ENCODE data around the gene DHODH.
"Not testable (repeated sequence)": the region's sequence is repeated elsewhere in the genome, so short reads cannot be mapped to it uniquely, and the experiment has no call there.

DHODH gene

DNA sequence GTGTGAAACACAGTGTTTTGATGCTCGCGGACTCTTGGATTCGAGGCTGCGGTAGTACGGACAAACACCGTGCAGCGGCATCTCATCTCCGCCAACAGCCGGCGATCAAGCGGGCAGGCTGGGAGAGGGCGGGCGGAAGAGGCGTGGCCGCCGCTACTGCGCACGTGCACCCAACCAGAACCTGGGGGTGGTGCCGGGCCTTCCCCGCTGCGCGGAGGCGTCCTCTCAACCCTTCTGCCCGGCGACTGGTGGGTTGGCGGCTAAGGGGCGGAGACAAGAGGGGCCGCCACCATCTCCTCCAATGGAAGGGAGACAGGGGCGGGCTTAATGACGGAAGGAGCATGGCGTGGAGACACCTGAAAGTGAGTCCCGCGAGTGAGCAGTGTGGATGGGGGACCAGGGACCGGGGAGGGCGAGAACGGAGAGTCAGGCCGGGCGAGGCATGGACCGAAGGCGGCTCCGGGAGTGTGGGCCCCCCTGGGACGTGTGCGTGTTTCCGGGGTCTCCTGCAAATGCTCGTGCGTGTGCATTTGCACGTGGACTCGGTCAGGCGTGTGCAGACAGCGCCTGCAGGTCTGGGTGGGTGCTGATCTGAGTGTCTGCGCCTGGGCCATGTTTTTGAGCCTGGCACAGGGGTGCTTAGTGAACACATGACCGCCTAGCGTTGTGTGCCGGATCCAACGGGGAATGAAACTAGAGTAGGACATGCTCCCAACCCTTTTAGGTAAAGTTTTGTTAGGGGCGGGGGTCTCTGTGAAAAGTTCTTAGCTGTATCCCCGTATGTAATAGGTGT, at the start of gene DHODH:
Gene DHODH, plus strand, starts transcription at position 321 of the 793 bp plus-strand sequence. Its CDS starts 21 bp downstream, at position 342.
- in situ Hi-C loops (cut with HindIII; ENCODE audit: low pct_ligation_motif_present, low pct_unique_long_range_greater_than_20kb, low sequenced_read_pairs), result no loop called here
- DNase-seq, result peak; percentile 99

DNA sequence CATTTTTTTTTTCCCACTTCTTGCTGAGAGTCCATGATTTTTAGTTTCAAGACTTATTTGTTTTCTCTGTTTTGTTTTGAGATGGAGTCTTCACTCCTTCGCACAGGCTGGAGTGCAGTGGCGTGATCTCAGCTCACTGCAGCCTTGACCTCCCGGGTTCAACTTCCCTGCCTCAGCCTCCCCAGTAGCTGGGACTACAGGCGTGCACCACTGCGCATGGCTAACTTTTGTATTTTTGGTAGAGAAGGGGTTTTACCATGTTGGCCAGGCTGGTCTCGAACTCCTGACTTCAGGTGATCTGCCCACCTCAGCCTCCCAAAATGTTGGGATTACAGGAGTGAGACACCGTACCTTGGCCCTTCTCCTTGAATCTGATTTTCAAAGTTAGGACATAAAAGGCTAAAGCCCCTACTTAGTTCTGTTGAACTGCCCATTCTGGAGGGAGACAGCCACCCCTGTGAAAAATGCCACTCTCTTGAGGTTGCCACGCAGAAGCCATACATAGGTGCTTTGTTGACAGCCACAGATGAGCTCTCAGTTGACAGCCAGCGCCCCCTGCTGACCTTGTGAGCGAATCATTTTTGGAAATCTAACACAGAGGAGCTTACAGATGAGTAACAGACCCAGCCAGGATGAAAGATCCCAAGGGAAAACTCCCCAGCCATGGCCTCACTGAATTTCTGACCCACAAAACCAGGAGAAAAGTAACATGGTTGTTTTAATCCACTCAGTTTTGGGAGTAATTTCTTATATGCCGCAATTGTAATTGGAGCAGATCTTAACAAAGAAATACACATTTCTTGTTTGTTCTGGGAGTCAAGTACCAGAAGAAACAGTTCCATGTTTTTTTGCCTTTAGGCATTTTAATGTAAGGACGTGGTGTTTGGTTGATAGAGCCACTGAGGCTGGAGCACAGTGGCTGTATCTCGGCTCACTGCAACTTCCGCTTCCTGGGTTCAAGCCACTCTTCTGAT, 47.2 kb upstream of the DHODH start:
- in situ Hi-C loops (cut with HindIII; ENCODE audit: low pct_ligation_motif_present, low pct_unique_long_range_greater_than_20kb, low sequenced_read_pairs), result no loop called here
- peak; percentile 83 for DNase-seq

DNA sequence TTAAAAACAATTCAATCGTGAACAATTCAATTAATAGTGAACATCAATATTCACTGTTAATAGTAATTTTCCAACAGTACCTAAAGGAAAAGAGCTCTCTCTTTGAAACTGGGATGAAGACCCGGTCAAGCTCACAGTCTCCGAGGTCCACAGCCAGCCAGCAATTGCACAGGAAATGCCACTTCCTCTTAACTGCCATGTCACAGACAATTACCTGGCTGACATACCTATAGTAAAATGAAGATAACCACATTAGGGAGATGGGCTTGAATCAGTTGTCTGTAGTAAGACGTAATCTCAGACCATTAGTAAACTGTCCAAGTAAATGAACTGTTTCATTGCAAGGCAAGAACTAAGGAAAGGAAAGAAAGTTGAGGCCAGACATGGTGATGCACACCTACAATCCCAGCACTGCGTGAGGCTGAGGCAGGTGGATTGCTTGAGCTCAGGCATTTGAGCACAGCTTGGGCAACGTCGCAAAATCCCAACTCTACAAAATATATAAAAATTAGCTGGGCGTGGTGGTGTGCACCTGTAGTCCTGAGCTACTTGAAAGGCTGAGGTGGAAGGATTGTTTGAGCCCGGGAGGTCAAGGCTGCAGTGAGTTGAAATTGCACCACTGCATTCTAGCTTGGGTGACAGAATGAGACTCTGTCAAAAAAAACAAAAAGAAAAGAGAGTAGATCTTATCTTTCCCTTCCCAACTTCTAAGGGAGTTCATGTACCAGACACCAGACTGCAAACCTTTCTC, 45.2 kb upstream of the DHODH start:
- in situ Hi-C loops (cut with HindIII; ENCODE audit: low pct_ligation_motif_present, low pct_unique_long_range_greater_than_20kb, low sequenced_read_pairs), result no loop called here
- no peak for DNase-seq

DNA sequence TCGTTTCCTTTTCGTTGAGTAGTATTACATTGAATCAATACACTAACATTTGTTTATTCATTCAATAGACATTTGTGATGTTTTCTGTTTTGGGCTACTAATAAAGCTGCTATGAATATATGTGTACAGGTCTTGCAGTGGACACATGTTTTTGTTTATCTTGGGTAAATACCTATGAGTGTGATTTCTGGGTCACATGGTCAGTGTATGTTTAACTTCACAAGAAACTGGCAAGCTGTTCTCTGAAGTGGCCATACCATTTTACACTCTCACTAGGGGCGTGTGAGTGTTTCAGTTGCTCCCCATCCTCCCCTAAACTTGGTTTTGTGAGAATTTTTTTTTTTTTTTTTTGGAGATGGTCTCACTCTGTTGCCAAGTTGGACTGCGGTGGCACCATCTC, 43.3 kb upstream of the DHODH start:
- no peak for DNase-seq
- in situ Hi-C loops (cut with HindIII; ENCODE audit: low pct_ligation_motif_present, low pct_unique_long_range_greater_than_20kb, low sequenced_read_pairs), result no loop called here

DNA sequence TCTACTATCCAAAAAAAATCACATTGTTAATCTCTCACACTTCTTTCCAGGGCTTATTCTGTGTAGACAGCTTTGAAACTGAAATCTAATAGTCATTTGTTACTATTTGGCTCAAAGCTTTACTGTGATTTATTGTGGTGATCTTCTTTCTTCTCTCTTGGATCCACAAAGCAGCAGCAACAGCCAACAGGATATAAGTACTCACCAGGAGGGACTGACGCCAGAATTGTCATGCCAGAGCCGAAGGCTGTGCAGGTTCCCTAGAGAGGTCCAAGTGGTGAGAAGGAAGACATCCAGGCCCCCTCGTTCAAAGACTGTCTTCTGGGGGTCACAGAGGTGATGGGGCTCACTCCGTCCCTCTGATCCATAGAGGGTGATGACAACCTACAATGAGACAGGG, 41.6 kb upstream of the DHODH start:
- in situ Hi-C loops (cut with HindIII; ENCODE audit: low pct_ligation_motif_present, low pct_unique_long_range_greater_than_20kb, low sequenced_read_pairs), result no loop called here
- DNase-seq, result no peak

DNA sequence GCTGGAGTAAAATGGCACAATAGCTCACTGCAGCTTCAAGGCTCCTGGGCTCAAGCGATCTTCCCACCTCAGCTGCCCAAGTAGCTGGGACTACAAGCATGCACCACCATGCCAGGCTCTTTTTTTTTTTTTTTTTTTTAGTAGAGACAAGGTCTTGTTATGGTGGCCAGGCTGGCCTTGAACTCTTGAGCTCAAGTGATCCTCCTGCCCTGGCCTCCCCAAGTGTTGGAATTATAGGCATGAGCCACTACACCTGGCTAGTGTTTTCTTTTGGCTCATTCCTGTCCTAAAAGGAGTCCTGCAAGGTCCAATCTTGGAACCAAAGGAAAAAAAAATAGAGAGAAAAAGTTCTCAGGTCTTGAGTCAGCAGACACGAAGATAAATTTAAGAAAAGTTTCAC, 39.2 kb upstream of the DHODH start:
- in situ Hi-C loops (cut with HindIII; ENCODE audit: low pct_ligation_motif_present, low pct_unique_long_range_greater_than_20kb, low sequenced_read_pairs), result no loop called here
- no peak for DNase-seq

DNA sequence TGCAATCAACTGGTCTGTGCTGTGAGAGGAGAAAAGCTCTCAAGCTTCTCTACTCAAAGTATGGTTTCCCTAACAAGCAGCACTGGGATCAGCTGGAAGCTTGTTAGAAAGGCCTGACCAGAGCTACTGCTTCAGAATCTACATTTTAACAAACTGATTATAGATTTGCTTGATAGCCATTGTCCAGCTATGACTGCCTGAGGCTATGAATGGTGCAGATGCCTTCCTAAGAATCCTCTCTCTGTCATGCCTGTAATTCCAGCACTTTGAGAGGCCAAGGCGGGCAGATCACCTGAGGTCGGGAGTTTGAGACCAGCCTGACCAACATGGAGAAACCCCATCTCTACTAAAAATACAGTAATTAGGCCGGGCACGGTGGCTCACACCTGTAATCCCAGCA, 37.0 kb upstream of the DHODH start:
- DNase-seq, result no peak
- in situ Hi-C loops (cut with HindIII; ENCODE audit: low pct_ligation_motif_present, low pct_unique_long_range_greater_than_20kb, low sequenced_read_pairs), result no loop called here

DNA sequence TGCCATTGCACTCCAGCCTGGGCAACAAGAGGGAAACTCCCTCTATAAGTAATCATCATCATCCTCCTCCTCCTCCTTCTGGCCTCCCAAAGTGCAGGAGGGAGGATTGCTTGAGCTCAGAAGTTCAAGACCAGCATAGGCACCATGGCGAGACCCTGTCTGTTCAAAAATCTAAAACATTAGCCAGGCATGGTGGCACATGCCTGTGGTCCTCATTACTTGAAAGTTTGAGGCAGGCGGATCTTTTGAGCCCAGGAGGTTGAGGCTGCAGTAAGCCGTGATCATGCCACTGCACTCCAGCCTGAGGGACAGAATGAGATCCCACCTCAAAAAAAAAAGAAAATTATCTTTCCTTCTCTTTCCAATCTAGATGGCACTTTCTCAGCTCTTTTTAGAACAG, 36.2 kb upstream of the DHODH start:
- in situ Hi-C loops (cut with HindIII; ENCODE audit: low pct_ligation_motif_present, low pct_unique_long_range_greater_than_20kb, low sequenced_read_pairs), result no loop called here
- DNase-seq, result no peak

DNA sequence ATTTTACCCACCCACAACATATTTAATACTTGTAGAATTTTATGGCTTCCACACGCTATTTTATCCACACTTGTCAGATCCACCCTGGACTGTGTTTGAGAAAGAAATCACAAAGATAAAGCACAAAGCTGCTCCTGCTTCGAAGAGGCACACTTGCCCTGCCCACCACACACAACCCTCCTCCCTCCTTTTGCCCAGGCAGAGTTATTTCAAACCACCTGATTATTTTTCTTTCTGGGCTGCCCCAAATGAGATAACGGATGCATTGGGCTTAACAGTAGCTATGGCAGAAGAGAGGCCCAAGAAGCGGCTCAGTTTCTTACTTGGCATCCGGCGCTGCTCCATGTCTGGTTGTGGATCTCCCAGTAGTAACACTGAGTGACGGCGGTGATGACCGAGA, 35.5 kb upstream of the DHODH start:
- DNase-seq, result no peak
- in situ Hi-C loops (cut with HindIII; ENCODE audit: low pct_ligation_motif_present, low pct_unique_long_range_greater_than_20kb, low sequenced_read_pairs), result no loop called here

DNA sequence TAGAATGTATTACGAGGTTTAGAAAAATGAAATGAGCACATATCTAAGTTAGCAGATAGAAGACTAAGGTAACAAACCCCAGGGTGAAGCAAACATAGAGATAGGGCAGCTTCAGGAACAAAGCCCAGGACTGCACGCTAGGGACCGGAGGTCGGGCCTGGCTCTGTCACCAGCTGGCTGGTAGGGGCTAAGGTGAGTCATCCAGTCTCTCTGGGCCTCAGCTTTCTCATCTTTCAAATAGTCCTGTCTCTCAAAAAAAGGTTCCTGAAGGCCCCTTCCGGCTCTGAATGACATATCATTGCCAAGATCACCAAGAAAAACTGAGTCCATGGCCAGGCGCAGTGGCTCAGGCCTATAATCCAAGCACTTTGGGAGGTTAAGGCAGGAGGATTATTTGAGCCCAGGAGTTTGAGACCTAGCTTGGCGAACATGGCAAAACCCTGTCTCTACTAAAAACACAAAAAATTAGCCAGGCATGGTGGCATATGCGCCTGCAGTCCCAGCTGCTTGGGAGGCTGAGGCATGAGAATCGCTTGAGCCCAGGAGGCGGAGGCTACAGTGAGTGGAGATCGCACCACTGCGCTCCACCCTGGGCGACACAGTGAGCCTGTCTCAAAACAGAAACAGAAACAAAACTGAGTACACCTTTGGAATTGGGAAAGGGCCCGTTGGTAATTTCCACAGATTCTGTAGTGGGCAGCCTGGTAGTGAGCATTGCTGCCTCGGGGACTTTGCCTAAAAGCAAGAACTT, 34.3 kb upstream of the DHODH start:
- no peak for DNase-seq
- in situ Hi-C loops (cut with HindIII; ENCODE audit: low pct_ligation_motif_present, low pct_unique_long_range_greater_than_20kb, low sequenced_read_pairs), result no loop called here

DNA sequence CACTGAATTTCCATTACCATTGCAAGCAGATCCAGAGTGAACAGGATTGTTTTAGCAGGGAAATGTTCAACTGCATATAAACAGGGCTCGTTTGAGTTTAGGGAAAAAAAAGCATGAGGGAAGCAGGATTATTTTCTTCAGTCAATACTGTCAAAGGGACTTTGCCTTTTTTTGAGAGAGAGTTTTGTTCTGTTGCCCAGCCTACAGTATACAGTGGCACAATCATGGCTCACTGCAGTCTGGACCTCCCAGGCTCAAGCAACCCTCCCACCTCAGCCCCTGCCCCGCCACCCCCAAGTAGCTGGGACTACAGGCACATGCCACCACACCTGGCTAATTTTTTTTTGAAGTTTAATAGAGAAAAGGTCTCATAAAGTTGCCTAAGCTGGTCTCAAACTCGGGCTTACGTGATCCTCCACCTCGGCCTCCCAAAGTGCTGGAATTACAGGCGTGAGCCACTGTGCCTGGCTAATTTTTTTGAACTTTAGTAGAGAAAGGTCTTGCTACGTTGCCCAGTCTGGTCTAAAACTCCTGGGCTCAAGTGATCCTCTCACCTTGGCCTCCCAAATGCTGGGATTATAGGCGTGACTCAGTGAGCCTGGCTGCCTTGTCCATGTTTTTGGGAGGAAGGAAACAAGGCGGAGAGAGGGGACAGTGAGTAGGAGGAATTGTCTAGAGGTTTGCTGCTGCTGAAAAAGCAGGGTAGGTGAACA, 23.1 kb upstream of the DHODH start:
- in situ Hi-C loops (cut with HindIII; ENCODE audit: low pct_ligation_motif_present, low pct_unique_long_range_greater_than_20kb, low sequenced_read_pairs), result no loop called here
- no peak for DNase-seq

DNA sequence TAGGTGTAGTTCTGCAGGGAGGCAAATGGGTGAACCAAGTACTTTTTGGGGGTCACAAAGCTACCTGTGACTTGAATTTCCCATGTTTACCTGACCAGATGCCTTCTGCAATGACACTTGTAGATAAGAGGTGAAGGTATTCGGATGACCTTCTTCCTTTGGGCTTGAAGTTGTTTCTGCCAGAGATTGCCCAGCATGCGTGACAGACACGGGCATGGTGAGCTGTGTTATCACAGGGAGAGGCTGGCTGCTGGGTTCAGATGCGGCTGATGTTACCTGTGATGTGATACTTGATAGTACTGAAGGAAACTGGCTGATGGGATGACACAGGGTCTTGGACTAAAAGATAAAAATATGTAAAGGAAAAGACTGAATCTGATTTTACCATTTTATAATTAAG, 22.4 kb upstream of the DHODH start:
- in situ Hi-C loops (cut with HindIII; ENCODE audit: low pct_ligation_motif_present, low pct_unique_long_range_greater_than_20kb, low sequenced_read_pairs), result no loop called here
- DNase-seq, result no peak

DNA sequence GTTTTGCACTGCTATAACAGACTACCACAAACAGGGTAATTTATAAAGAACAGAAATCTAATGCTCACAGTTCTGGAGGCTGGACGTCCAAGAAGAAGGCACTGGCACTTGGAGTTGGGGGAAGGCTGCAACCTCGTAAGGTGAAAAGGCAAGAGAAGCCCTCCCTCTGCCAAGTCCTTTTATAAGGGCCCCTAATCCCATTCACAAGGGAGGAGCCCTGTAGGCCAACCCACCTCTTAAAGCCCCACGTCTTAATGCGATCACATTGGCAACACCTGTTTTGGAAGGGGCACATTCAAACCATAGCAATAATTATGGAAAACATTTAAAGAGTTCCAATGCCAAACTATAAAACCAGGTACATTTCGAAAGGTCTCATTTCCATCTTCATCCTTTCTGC, 13.5 kb upstream of the DHODH start:
- in situ Hi-C loops (cut with HindIII; ENCODE audit: low pct_ligation_motif_present, low pct_unique_long_range_greater_than_20kb, low sequenced_read_pairs), result no loop called here
- DNase-seq, result no peak

DNA sequence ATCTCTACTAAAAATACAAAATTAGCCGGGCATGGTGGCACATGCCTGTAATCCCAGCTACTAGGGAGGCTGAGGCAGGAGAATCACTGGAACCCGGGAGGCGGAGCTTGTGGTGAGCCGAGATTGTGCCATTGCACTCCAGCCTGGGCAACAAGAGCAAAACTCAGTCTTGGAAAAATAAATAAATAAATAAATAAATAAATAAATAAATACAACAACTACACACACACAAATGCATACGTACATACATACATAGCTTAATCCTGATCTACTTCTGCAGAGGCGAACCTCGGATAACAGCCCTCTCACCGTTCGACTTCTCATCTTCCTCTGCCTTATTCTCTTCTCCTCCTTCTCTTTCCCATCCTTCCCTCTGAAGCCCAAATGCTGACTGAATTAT, 11.0 kb upstream of the DHODH start:
- DNase-seq; in situ Hi-C loops (cut with HindIII; ENCODE audit: low pct_ligation_motif_present, low pct_unique_long_range_greater_than_20kb, low sequenced_read_pairs): not testable (repeated sequence)

DNA sequence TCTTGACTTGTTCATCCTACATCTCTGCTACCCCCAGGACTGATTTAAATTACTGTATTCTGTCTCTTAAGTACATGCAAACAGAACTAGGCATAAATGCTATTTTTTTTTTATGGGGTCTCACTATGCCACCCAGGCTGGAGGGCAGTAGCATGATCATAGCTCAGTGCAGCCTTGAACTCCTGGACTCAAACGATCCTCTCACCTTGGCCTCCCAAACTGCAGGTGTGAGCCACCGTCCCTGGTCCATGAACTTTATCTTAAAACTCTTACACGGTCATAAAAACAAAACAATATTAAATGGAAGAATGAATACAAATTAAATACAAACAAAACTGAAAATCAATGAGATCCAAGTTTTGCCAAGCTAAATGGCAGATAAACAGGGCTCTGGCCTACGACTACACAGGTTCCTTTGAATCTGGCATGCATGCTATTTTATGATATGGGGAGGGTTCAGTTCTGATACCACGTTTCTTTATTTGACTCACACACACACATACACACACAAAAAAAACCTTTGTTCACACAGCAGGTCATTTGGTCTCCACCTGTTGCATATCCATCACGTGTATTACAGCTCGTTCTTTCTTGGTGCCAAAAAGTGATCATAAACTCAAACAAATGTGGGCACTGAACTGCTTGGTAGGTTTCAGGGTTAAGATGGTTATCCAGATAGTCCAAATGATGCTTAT, 7.2 kb upstream of the DHODH start:
- in situ Hi-C loops (cut with HindIII; ENCODE audit: low pct_ligation_motif_present, low pct_unique_long_range_greater_than_20kb, low sequenced_read_pairs), result no loop called here
- no peak for DNase-seq

DNA sequence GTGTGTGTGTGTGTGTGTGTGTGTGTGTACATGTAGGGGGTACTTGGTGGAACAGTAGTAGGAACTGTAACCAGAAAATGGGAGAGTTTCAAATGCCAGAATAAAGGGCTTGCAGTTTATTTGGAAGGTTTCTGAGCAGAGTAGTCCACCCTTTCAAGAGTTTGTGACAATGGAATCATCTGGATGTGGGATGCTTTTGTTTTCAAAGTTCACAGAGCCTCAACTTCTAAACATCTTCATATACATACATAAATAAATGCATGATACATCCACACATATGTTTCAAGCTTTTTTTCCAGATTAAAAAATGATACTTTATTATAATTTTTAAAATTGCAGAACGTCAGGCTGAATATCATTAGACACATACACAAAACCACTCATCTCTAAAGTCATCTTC, 5.9 kb upstream of the DHODH start:
- in situ Hi-C loops (cut with HindIII; ENCODE audit: low pct_ligation_motif_present, low pct_unique_long_range_greater_than_20kb, low sequenced_read_pairs), result no loop called here
- no peak for DNase-seq

DNA sequence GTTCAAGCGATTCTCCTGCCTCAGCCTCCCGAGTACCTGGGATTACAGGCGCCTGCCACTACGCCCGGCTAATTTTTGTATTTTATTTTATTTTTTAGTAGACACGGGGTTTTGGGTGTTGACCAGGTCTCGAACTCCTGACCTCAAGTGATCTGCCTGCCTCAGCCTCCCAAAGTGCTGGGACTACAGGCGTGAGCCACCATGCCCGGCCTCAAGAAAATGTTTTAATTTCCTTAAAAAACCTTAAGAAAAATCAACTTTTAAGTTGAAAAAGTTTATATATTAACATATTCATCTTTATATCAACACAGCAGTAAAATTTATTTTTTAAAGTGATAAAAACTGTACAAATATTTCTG, 500 bp upstream of the DHODH start:
- DNase-seq; in situ Hi-C loops (cut with HindIII; ENCODE audit: low pct_ligation_motif_present, low pct_unique_long_range_greater_than_20kb, low sequenced_read_pairs): not testable (repeated sequence)
